ENCODE results near the gene CHPT1.
"Not testable (repeated sequence)": the region's sequence is repeated elsewhere in the genome, so short reads cannot be mapped to it uniquely, and the experiment has no call there.

Gene CHPT1

DNA sequence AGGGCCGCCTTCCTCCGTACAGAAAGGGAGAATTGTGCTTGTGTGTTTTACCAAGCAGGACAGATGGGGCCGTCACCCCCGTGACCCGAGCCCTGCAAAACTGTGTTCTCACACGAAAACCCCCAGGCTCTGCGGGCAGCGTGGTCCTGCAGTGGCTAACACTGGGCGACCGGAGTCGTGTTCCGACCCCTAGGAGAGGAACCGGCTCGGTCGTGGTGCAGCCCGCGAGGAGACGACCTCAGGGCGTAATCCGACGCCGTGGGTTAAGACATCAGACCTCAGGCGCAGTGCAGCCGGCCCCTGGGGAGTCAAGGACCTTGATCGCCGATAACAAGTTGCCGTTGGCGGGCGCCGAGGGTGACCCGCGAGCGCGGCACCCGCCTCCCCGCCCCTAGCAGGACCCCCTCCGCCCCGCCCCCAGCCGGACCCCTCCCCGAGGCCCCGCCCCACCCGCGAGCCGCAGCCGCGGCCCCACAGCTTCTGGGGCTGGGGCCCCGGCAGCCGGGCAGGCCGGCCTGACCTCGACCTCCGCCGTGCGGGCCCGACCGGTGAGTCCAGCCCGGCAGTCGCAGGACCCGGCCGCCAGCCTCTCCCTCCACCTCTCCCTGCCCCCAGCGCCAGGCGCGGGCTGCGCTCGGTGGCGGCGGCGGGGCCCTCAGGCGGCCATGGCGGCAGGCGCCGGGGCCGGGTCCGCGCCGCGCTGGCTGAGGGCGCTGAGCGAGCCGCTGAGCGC, at the start of gene CHPT1:
Gene CHPT1 (plus strand): TSS at position 444 of the 733 bp plus-strand sequence. CDS start 222 bp downstream, at position 666.
- peak within 1 kb of the TSS; percentile 92 for H3K4me3 Mint-ChIP-seq
- no peaks in the 10 kb centered on the region for H3K9me3 Mint-ChIP-seq (ENCODE audit: low read depth)
- H3K27ac Mint-ChIP-seq = peak within 1 kb of the TSS; percentile 86
- H3K36me3 Mint-ChIP-seq = no peaks in the 10 kb centered on the region
- H3K4me1 Mint-ChIP-seq (ENCODE audit: low read depth) = peaks cover 47% of the 10 kb centered on the region
- H3K27me3 Mint-ChIP-seq = no peaks in the 10 kb centered on the region

DNA sequence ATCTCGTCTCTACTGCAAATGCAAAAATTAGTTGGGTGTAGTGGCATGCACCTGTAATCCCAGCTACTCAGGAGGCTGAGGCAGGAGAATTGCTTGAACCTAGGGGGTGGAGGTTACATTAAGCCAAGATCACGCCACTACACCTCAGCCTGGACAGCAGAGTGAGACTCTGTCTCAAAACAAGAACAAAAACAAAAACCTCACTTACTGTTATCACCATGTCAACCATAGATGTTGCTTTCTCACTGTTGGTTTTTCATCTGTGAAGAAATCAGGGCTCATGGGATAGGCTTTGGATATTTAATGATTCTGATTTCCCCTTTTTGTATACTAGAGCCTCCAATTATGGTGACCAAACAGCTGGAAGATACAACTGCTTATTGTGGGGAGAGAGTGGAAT, 49.7 kb upstream of the CHPT1 start:
- no peaks in the 10 kb centered on the region for H3K9me3 Mint-ChIP-seq (ENCODE audit: low read depth)
- H3K27ac Mint-ChIP-seq = no peak overlapping the region
- H3K4me1 Mint-ChIP-seq (ENCODE audit: low read depth) = no peaks in the 10 kb centered on the region
- H3K4me3 Mint-ChIP-seq = no peak overlapping the region
- no peaks in the 10 kb centered on the region for H3K36me3 Mint-ChIP-seq
- H3K27me3 Mint-ChIP-seq = peaks cover 9% of the 10 kb centered on the region

DNA sequence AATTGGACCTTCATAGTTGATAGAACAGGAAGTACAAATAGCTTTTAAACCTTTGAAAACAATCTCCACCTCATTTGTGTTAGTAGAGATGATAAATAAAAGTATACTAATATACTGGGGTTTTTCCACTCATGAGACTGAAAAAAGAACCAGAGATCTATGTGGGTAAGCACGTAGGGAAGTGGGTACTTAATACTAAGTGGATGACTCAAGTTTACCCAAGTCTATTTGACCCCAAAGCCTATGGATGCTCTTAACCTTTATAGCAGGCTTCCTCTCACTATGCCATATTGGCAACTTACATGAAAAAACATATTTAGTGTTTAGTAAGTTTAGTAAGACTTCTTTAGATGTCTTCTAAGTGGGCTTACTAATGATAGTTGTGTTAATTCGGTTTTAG, 49.2 kb upstream of the CHPT1 start:
- Mint-ChIP-seq H3K4me3 (no peak overlapping the region), H3K4me1 (ENCODE audit: low read depth) (no peaks in the 10 kb centered on the region), H3K27me3 (peaks cover 7% of the 10 kb centered on the region), H3K9me3 (ENCODE audit: low read depth) (no peaks in the 10 kb centered on the region), H3K27ac (no peak overlapping the region), H3K36me3 (no peaks in the 10 kb centered on the region)

DNA sequence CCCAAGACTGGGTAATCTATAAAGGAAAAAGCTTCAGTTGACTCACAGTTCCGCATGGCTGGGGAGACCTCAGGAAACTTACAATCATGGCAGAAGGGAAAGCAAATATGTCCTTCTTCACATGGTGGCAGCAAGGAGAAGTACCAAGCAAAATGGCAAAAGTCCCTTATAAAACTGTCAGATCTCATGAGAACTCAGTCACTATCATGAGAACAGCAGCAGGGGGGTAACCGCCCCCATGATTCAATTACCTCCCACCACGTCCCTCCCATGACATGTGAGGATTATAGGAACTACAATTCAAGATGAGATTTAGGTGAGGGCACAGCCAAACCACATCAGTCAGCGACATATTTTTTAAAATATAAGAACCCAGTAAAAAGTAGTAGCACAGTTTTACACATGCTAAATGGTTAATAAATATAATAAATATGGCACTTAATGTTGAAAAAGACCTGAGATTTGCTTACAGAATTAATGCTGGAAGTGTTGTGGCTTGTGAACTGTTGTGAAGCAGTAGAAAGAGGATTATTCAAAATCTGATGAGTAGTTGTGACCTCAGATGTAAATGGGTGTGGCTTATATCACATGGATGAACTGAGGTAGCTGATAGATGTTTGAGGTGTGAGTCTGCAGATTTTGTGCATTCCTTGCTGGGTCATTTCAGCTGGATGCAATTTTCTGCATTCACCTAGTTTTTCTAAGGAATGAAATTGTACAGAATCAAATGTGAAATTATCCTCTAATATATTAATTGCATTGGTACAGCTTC, 46.9 kb upstream of the CHPT1 start:
- Mint-ChIP-seq H3K27ac (no peak overlapping the region), H3K9me3 (ENCODE audit: low read depth) (no peaks in the 10 kb centered on the region), H3K4me3 (no peak overlapping the region), H3K36me3 (no peaks in the 10 kb centered on the region), H3K27me3 (peaks cover 14% of the 10 kb centered on the region), H3K4me1 (ENCODE audit: low read depth) (no peaks in the 10 kb centered on the region)

DNA sequence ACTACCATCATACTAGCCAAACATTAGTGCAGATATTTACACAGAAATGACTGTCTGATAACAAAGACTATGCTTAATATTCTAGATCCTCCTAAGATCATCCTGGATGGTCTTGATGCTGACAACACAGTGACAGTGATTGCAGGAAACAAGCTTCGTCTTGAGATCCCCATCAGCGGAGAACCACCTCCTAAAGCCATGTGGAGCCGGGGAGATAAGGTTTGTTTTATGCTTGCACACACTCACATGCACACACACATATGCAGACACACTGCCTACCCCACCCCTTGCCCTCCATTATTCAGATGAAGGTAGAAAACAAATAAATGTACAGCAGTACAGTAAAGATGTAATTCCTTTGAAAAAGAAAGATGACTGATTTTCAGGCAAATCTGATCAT, 44.4 kb upstream of the CHPT1 start:
- Mint-ChIP-seq H3K4me3 (no peak overlapping the region), H3K9me3 (ENCODE audit: low read depth) (no peaks in the 10 kb centered on the region), H3K4me1 (ENCODE audit: low read depth) (no peaks in the 10 kb centered on the region), H3K27me3 (peaks cover 14% of the 10 kb centered on the region), H3K27ac (no peak overlapping the region), H3K36me3 (no peaks in the 10 kb centered on the region)

DNA sequence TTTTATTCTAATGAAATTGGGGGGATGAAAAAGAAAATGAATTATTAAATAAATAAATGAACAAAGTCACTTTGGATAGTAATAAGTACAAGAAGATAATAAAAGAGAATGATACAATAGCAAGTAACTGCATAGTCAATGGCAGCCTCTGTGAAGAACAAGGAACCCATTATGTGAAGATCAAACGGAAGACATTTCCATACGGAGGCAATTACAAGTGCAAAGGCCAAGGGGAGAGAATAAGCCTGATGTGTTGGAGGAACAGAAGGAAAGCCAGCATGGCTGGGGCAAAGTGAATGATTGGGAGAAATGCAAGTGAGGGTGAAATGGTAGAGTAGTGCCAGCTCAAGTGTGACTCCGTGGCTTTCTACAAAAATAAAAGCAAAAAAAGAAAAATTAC, 43.9 kb upstream of the CHPT1 start:
- Mint-ChIP-seq H3K4me3 (no peak overlapping the region), H3K27me3 (peaks cover 14% of the 10 kb centered on the region), H3K4me1 (ENCODE audit: low read depth) (no peaks in the 10 kb centered on the region), H3K36me3 (no peaks in the 10 kb centered on the region), H3K27ac (no peak overlapping the region), H3K9me3 (ENCODE audit: low read depth) (no peaks in the 10 kb centered on the region)

DNA sequence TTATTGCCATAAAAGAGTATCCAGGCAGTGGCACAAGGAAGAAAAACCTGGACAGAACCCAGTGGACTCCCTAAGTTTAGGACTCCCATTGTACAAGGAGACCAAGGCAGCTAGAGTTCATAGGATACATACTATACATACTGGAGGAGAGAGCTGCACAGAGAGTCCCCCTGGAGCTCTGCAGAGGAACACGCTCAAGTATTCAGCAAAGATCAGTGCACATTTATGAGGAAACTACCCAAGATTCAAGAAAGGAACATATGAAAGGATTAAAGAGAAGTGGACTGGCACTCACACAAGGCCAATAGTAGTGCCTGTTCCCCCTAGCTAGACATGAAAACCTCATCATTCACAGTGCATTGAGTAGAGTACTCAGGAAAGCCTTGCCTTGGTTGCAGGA, 43.0 kb upstream of the CHPT1 start:
- Mint-ChIP-seq H3K27ac (no peak overlapping the region), H3K9me3 (ENCODE audit: low read depth) (no peaks in the 10 kb centered on the region), H3K4me1 (ENCODE audit: low read depth) (no peaks in the 10 kb centered on the region), H3K27me3 (peaks cover 14% of the 10 kb centered on the region), H3K36me3 (no peaks in the 10 kb centered on the region), H3K4me3 (no peak overlapping the region)

DNA sequence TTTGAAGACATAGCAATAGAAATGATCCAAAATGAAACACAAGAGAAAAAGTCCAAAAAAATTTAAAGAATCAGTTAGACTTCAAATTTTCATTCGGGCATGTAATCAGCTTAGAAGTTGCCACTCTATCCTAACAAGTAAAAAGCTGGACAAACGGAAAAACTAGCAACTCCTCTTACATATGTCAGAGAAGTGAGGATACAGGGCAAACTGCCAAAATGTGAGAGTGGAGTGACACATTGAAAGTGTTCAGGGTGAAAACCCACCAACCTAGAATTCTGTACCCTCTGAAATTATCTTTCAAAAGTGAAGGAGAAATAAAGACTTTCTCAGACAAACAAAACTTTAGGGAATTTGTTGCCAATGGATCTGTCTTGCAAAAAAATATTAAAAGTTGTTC, 42.0 kb upstream of the CHPT1 start:
- Mint-ChIP-seq H3K4me1 (ENCODE audit: low read depth) (no peaks in the 10 kb centered on the region), H3K4me3 (no peak overlapping the region), H3K36me3 (no peaks in the 10 kb centered on the region), H3K9me3 (ENCODE audit: low read depth) (no peaks in the 10 kb centered on the region), H3K27me3 (peaks cover 13% of the 10 kb centered on the region), H3K27ac (no peak overlapping the region)

DNA sequence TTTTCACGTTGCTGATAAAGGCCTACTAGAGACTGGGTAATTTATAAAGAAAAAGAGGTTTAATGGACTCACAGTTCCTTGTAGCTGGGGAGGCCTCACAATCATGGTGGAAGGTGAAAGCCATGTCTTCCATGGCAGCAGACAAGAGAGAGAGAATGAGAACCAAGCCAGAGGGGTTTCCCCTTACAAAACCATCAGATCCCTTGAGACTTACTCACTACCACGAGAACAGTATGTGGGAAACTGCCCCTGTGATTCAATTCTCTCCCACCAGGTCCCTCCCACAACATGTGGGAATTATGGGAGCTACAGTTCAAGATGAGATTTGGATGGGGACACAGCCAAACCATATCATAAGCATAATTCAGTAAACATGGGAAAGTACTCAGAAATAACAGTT, 36.8 kb upstream of the CHPT1 start:
- not testable (repeated sequence) for H3K9me3 Mint-ChIP-seq (ENCODE audit: low read depth); H3K36me3 Mint-ChIP-seq; H3K4me3 Mint-ChIP-seq; H3K27ac Mint-ChIP-seq; H3K27me3 Mint-ChIP-seq; H3K4me1 Mint-ChIP-seq (ENCODE audit: low read depth)

DNA sequence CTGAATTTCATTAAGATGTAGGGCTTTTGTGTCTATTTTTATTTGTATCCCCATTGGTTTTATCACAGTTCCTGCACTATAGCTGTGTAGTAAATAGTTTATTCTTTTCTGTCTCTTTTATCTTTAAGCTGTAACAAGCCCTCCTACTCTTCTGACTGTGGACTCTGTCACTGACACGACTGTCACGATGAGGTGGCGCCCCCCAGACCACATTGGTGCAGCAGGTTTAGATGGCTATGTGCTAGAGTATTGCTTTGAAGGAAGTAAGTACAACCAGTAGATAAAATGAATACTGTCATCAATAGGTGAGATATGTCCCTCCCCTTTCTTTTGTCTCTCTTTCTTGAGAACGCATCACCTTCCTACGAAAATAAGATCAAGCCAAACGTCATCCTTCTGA, 34.1 kb upstream of the CHPT1 start:
- peaks cover 3% of the 10 kb centered on the region for H3K27me3 Mint-ChIP-seq
- H3K9me3 Mint-ChIP-seq (ENCODE audit: low read depth) = no peaks in the 10 kb centered on the region
- no peaks in the 10 kb centered on the region for H3K4me1 Mint-ChIP-seq (ENCODE audit: low read depth)
- H3K4me3 Mint-ChIP-seq = no peak overlapping the region
- no peaks in the 10 kb centered on the region for H3K36me3 Mint-ChIP-seq
- no peak overlapping the region for H3K27ac Mint-ChIP-seq

DNA sequence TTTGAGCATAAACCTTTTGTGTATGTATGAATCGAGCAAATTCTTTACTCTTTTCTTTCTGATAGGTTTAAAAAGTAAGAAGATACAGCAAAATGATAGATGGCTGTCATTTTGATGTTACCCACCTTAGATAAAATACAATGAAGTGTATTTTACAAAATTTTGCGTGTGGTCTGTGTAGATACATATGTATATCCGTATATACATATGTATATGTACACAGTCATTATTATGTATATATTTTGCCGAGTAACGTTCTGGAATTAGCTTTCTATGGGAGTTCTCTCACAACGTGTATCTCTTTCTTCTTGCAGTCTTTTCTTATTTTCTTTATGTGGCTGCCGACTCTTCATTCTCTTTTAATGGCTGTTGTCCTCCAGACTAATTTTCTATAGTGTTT, 32.4 kb upstream of the CHPT1 start:
- no peak overlapping the region for H3K4me3 Mint-ChIP-seq
- H3K9me3 Mint-ChIP-seq (ENCODE audit: low read depth) = no peaks in the 10 kb centered on the region
- H3K4me1 Mint-ChIP-seq (ENCODE audit: low read depth) = peaks cover 2% of the 10 kb centered on the region
- peaks cover 3% of the 10 kb centered on the region for H3K27me3 Mint-ChIP-seq
- H3K36me3 Mint-ChIP-seq = no peaks in the 10 kb centered on the region
- no peak overlapping the region for H3K27ac Mint-ChIP-seq

DNA sequence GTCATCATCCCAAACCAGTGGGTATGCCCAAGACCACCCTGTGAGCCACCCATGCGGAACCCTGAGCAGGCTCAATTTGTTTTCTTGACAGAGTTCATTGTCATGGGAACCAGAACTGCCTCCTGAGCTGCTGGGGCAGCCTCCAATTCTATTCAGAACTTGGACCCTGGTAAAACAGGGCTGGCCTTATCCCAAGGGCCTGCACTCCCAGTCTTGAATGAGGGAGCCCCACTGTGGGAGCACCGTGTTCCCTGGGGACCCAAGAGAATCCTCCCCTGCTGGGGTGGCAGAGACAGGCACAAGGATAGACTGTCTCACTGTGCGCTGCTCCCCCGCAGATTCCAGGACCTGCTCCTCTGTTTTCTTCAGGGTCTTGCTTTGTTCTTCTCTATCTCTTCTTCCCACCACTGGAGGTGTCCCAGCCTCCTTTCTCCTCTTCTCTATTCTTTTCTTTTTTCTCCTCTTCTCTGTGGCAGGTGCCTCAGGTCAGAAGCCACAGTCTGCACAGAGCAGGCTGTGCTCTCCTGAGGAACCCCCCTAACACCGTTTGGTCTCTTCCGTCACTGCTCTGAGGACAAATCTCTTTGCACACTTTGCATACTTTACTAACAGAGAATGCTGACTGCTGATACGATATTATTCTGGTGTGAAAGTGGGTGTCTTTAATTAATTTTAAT, 31.2 kb upstream of the CHPT1 start:
- H3K4me1 Mint-ChIP-seq (ENCODE audit: low read depth) = peaks cover 13% of the 10 kb centered on the region
- no peaks in the 10 kb centered on the region for H3K36me3 Mint-ChIP-seq
- no peaks in the 10 kb centered on the region for H3K9me3 Mint-ChIP-seq (ENCODE audit: low read depth)
- no peak overlapping the region for H3K27ac Mint-ChIP-seq
- H3K4me3 Mint-ChIP-seq = no peak overlapping the region
- peaks cover 3% of the 10 kb centered on the region for H3K27me3 Mint-ChIP-seq

DNA sequence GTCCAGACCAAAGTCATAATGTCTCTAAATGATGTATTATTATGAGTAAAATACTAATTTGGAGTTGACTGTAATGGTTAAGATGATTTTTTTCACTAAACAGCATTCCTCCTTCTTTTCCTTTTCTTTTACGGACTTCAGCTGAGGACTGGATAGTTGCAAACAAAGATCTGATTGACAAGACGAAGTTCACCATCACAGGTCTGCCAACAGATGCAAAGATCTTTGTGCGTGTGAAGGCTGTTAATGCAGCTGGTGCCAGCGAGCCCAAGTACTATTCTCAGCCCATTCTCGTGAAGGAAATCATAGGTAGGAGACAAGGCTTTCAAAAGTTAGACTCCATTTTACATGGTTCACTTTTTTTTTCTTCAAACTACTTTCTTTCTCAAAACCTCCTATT, 29.8 kb upstream of the CHPT1 start:
- Mint-ChIP-seq H3K4me1 (ENCODE audit: low read depth) (peaks cover 19% of the 10 kb centered on the region), H3K36me3 (no peaks in the 10 kb centered on the region), H3K27me3 (peaks cover 3% of the 10 kb centered on the region), H3K9me3 (ENCODE audit: low read depth) (no peaks in the 10 kb centered on the region), H3K27ac (no peak overlapping the region), H3K4me3 (no peak overlapping the region)

DNA sequence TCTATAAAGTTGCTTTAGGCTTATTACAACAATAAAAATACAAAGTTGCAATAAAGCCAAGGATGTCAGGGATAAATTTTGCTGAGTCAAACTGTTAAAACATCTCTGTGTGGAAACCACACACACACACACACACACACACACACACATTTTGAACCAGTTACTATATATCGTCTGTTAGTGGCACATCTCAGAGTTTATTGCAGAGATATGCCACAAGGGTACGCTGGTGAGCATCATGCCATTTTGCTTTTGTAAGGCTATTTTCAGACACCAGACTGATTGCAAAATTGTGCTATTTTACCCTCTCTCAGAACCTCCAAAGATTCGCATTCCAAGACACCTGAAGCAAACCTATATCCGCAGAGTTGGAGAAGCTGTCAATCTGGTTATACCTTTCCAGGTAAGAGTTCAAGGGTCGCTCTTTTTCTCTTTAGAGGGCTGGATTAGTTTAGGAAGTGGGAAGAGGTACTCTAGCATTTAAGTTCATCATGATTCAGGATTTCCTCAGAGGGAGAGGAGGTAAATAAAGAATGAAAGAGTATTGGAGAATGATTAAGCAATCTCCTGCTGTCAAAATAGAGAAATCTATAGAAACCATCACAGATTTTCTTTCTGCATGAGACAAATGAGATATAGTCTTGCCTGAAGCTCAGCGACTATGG, 27.3 kb upstream of the CHPT1 start:
- Mint-ChIP-seq H3K27me3 (peaks cover 3% of the 10 kb centered on the region), H3K27ac (no peak overlapping the region), H3K4me1 (ENCODE audit: low read depth) (peaks cover 19% of the 10 kb centered on the region), H3K36me3 (no peaks in the 10 kb centered on the region), H3K9me3 (ENCODE audit: low read depth) (no peaks in the 10 kb centered on the region), H3K4me3 (no peak overlapping the region)
